Measurements from ENCODE around the gene GRB10. TPM values are rescaled to one million over a fixed set of nuclear protein-coding genes. Genes with fewer than 3 reads are reported as not detected.
A peak's percentile ranks its signal among the peaks of the same experiment; 100 is the strongest.

Gene GRB10
- total RNA-seq, 5 donors from 2014 or later (not counting 1 experiment from before 2014, with no cell fraction given) = 7.1 to 11.1 (median 10.1) TPM

- no CpG with 5 or more reads among the region's 1 CpG for WGBS (ENCODE audit: insufficient coverage)
- Mint-ChIP-seq H3K4me3 (no peak overlapping the region), H3K27me3 (peaks cover 0 to 10% of the 10 kb centered on the region in 2 donors), H3K4me1 (peaks cover 0 to 6% (median 3%) of the 10 kb centered on the region in 3 donors), H3K9me3 (no peaks in the 10 kb centered on the region), H3K36me3 (peaks cover 5% of the 10 kb centered on the region), H3K27ac (no peak overlapping the region)
- Histone ChIP-seq H3K27me3 (replicated peaks in 1 of 2; ENCODE audit: control insufficient read depth in 2 of 2, extremely low read depth in 1 of 2, insufficient read depth in 2 of 2, low read length in 1 of 2) (no peaks in the 10 kb centered on the region), H3K9me3 (no peaks in the 10 kb centered on the region), H3K4me3 (ENCODE audit: control insufficient read depth in 1 of 2, extremely low read depth in 1 of 2, low read length in 1 of 2) (no peak overlapping the region), H3K4me1 (ENCODE audit: control insufficient read depth in 1 of 2, extremely low read depth in 1 of 2, insufficient read depth in 2 of 2, low read length in 2 of 2) (peaks cover 0 to 3% of the 10 kb centered on the region in 2 experiments), H3K27ac (ENCODE audit: low read length) (no peak overlapping the region), H3K36me3 (ENCODE audit: control insufficient read depth in 2 of 2, extremely low read depth in 1 of 2, insufficient read depth in 1 of 2, low read length in 1 of 2) (no peaks in the 10 kb centered on the region)
- DNase-seq = no peak
- POLR2A ChIA-PET = no interaction called here
- CTCF ChIA-PET = interaction anchor here (0.5 to 2.5 kb wide), 4 partner anchors 28 to 542 kb away, joined by 3 to 11 read pairs (median 4); no protein-coding TSS in a partner anchor
- ATAC-seq (replicated peaks in 1 of 4) = no peak
Measured at GRCh38 chr7:50634378-50634777, 148.3 kb downstream of the GRB10 start.

- Histone ChIP-seq H3K4me1 (ENCODE audit: control insufficient read depth in 1 of 2, extremely low read depth in 1 of 2, insufficient read depth in 2 of 2, low read length in 2 of 2) (peaks cover 0 to 3% of the 10 kb centered on the region in 2 experiments), H3K4me3 (ENCODE audit: control insufficient read depth in 1 of 2, extremely low read depth in 1 of 2, low read length in 1 of 2) (no peak overlapping the region), H3K27me3 (replicated peaks in 1 of 2; ENCODE audit: control insufficient read depth in 2 of 2, extremely low read depth in 1 of 2, insufficient read depth in 2 of 2, low read length in 1 of 2) (no peaks in the 10 kb centered on the region), H3K36me3 (ENCODE audit: control insufficient read depth in 2 of 2, extremely low read depth in 1 of 2, insufficient read depth in 1 of 2, low read length in 1 of 2) (no peaks in the 10 kb centered on the region), H3K9me3 (no peaks in the 10 kb centered on the region), H3K27ac (ENCODE audit: low read length) (no peak overlapping the region)
- H3K4me3 Mint-ChIP-seq = no peak overlapping the region
- H3K4me1 Mint-ChIP-seq = peaks cover 0 to 6% (median 3%) of the 10 kb centered on the region in 3 donors
- ATAC-seq (replicated peaks in 1 of 4) = no peak
- WGBS (ENCODE audit: insufficient coverage) = no CpG with 5 or more reads among the region's 1 CpG
- peaks cover 5% of the 10 kb centered on the region for H3K36me3 Mint-ChIP-seq
- ChIA-PET CTCF (interaction anchor here (0.5 to 2.5 kb wide), 12 partner anchors 11 to 1006 kb away, joined by 3 to 11 read pairs (median 4); no protein-coding TSS in a partner anchor), POLR2A (no interaction called here)
- DNase-seq = no peak
- no peak overlapping the region for H3K27ac Mint-ChIP-seq
- peaks cover 0 to 10% of the 10 kb centered on the region in 2 donors for H3K27me3 Mint-ChIP-seq
- H3K9me3 Mint-ChIP-seq = no peaks in the 10 kb centered on the region
Measured at GRCh38 chr7:50633414-50633710, 149.3 kb downstream of the GRB10 start.

GRCh38 chr7:50632561-50633413, 149.9 kb downstream of the GRB10 start:
- WGBS (ENCODE audit: insufficient coverage) = 82% methylated on average over 6 of the region's 10 CpGs
- Histone ChIP-seq H3K27ac (ENCODE audit: low read length) (no peak overlapping the region), H3K4me1 (ENCODE audit: control insufficient read depth in 1 of 2, extremely low read depth in 1 of 2, insufficient read depth in 2 of 2, low read length in 2 of 2) (peaks cover 0 to 3% of the 10 kb centered on the region in 2 experiments), H3K4me3 (ENCODE audit: control insufficient read depth in 1 of 2, extremely low read depth in 1 of 2, low read length in 1 of 2) (no peak overlapping the region), H3K36me3 (ENCODE audit: control insufficient read depth in 2 of 2, extremely low read depth in 1 of 2, insufficient read depth in 1 of 2, low read length in 1 of 2) (no peaks in the 10 kb centered on the region), H3K27me3 (replicated peaks in 1 of 2; ENCODE audit: control insufficient read depth in 2 of 2, extremely low read depth in 1 of 2, insufficient read depth in 2 of 2, low read length in 1 of 2) (no peaks in the 10 kb centered on the region), H3K9me3 (no peaks in the 10 kb centered on the region)
- CTCF ChIA-PET = interaction anchor here (0.5 to 2.5 kb wide), 13 partner anchors 11 to 1005 kb away, joined by 3 to 11 read pairs (median 4); no protein-coding TSS in a partner anchor
- DNase-seq = peak in 33 of 35 experiments; percentile 8 to 74 (median 46)
- POLR2A ChIA-PET = no interaction called here
- no peak overlapping the region for H3K4me3 Mint-ChIP-seq
- peak; percentile 57 to 75 (median 66) for ATAC-seq (replicated peaks in 1 of 4)
- H3K4me1 Mint-ChIP-seq = peaks cover 0 to 6% (median 3%) of the 10 kb centered on the region in 3 donors
- no peak overlapping the region for H3K27ac Mint-ChIP-seq
- H3K27me3 Mint-ChIP-seq = peaks cover 0 to 13% of the 10 kb centered on the region in 2 donors
- peaks cover 5% of the 10 kb centered on the region for H3K36me3 Mint-ChIP-seq
- no peaks in the 10 kb centered on the region for H3K9me3 Mint-ChIP-seq

GRCh38 chr7:50631639-50632038, 151.1 kb downstream of the GRB10 start:
- POLR2A ChIA-PET = no interaction called here
- H3K9me3 Mint-ChIP-seq = no peaks in the 10 kb centered on the region
- Histone ChIP-seq H3K4me1 (ENCODE audit: control insufficient read depth in 1 of 2, extremely low read depth in 1 of 2, insufficient read depth in 2 of 2, low read length in 2 of 2) (peaks cover 0 to 3% of the 10 kb centered on the region in 2 experiments), H3K27me3 (replicated peaks in 1 of 2; ENCODE audit: control insufficient read depth in 2 of 2, extremely low read depth in 1 of 2, insufficient read depth in 2 of 2, low read length in 1 of 2) (no peaks in the 10 kb centered on the region), H3K9me3 (no peaks in the 10 kb centered on the region), H3K4me3 (ENCODE audit: control insufficient read depth in 1 of 2, extremely low read depth in 1 of 2, low read length in 1 of 2) (no peak overlapping the region), H3K27ac (ENCODE audit: low read length) (no peak overlapping the region), H3K36me3 (ENCODE audit: control insufficient read depth in 2 of 2, extremely low read depth in 1 of 2, insufficient read depth in 1 of 2, low read length in 1 of 2) (no peaks in the 10 kb centered on the region)
- peaks cover 0 to 14% of the 10 kb centered on the region in 2 donors for H3K27me3 Mint-ChIP-seq
- 90% methylated on average over 2 of the region's 7 CpGs for WGBS (ENCODE audit: insufficient coverage)
- H3K4me3 Mint-ChIP-seq = no peak overlapping the region
- no peak for ATAC-seq (replicated peaks in 1 of 4)
- H3K4me1 Mint-ChIP-seq = peaks cover 0 to 6% (median 3%) of the 10 kb centered on the region in 3 donors
- no peak overlapping the region for H3K27ac Mint-ChIP-seq
- CTCF ChIA-PET = interaction anchor here (0.8 to 2.3 kb wide), 4 partner anchors 16 to 521 kb away, joined by 3 to 6 read pairs (median 4); no protein-coding TSS in a partner anchor
- H3K36me3 Mint-ChIP-seq = peaks cover 5% of the 10 kb centered on the region
- no peak for DNase-seq

GRCh38 chr7:50631100-50631499, 151.6 kb downstream of the GRB10 start:
- Mint-ChIP-seq H3K27ac (no peak overlapping the region), H3K9me3 (no peaks in the 10 kb centered on the region), H3K36me3 (peaks cover 5% of the 10 kb centered on the region), H3K4me3 (no peak overlapping the region), H3K27me3 (peaks cover 0 to 14% of the 10 kb centered on the region in 2 donors), H3K4me1 (peaks cover 0 to 6% (median 3%) of the 10 kb centered on the region in 3 donors)
- Histone ChIP-seq H3K27me3 (replicated peaks in 1 of 2; ENCODE audit: control insufficient read depth in 2 of 2, extremely low read depth in 1 of 2, insufficient read depth in 2 of 2, low read length in 1 of 2) (no peaks in the 10 kb centered on the region), H3K36me3 (ENCODE audit: control insufficient read depth in 2 of 2, extremely low read depth in 1 of 2, insufficient read depth in 1 of 2, low read length in 1 of 2) (no peaks in the 10 kb centered on the region), H3K9me3 (no peaks in the 10 kb centered on the region), H3K4me3 (ENCODE audit: control insufficient read depth in 1 of 2, extremely low read depth in 1 of 2, low read length in 1 of 2) (no peak overlapping the region), H3K4me1 (ENCODE audit: control insufficient read depth in 1 of 2, extremely low read depth in 1 of 2, insufficient read depth in 2 of 2, low read length in 2 of 2) (peaks cover 0 to 3% of the 10 kb centered on the region in 2 experiments), H3K27ac (ENCODE audit: low read length) (no peak overlapping the region)
- WGBS (ENCODE audit: insufficient coverage) = 80% methylated on average over 3 of the region's 6 CpGs
- ChIA-PET POLR2A (no interaction called here), CTCF (interaction anchor here (0.6 to 2.3 kb wide), 6 partner anchors 16 to 537 kb away, joined by 3 to 6 read pairs (median 3); no protein-coding TSS in a partner anchor)
- DNase-seq = no peak
- ATAC-seq (replicated peaks in 1 of 4) = no peak

GRCh38 chr7:50629238-50629901, 153.3 kb downstream of the GRB10 start:
- Mint-ChIP-seq H3K4me3 (no peak overlapping the region), H3K9me3 (no peaks in the 10 kb centered on the region), H3K27me3 (peaks cover 0 to 11% of the 10 kb centered on the region in 2 donors), H3K4me1 (peaks cover 0 to 6% (median 3%) of the 10 kb centered on the region in 3 donors), H3K27ac (no peak overlapping the region), H3K36me3 (no peaks in the 10 kb centered on the region)
- DNase-seq (no peak), ATAC-seq (replicated peaks in 1 of 4) (peak in 1 of 4 experiments; percentile 18)
- Histone ChIP-seq H3K36me3 (ENCODE audit: control insufficient read depth in 2 of 2, extremely low read depth in 1 of 2, insufficient read depth in 1 of 2, low read length in 1 of 2) (no peaks in the 10 kb centered on the region), H3K4me3 (ENCODE audit: control insufficient read depth in 1 of 2, extremely low read depth in 1 of 2, low read length in 1 of 2) (no peak overlapping the region), H3K9me3 (no peaks in the 10 kb centered on the region), H3K27ac (ENCODE audit: low read length) (no peak overlapping the region), H3K4me1 (ENCODE audit: control insufficient read depth in 1 of 2, extremely low read depth in 1 of 2, insufficient read depth in 2 of 2, low read length in 2 of 2) (peaks cover 0 to 3% of the 10 kb centered on the region in 2 experiments), H3K27me3 (replicated peaks in 1 of 2; ENCODE audit: control insufficient read depth in 2 of 2, extremely low read depth in 1 of 2, insufficient read depth in 2 of 2, low read length in 1 of 2) (no peaks in the 10 kb centered on the region)
- ChIA-PET CTCF (no interaction called here), POLR2A (interaction anchor here in 1 of 2 donors (1.0 kb wide), 1 partner anchor 24 kb away, joined by 4 read pairs; no protein-coding TSS in a partner anchor)
- 85% methylated on average over 3 of the region's 10 CpGs for WGBS (ENCODE audit: insufficient coverage)
